Stimulated activated effector memory CD8-positive, alpha-beta T cell treated with anti-CD3 and anti-CD28 coated beads, Interleukin-12 subunit alpha, Interleukin-12 subunit beta, amount 100 ng/mL, for 72 hours (primary cell): ENCODE data around the gene GUCY2C.
A peak's percentile ranks its signal among the peaks of the same experiment; 100 is the strongest.

Experiments used
- ATAC-seq: fragments of 150-1000 bp; cut with Tn5 transposase; 2 replicates; pipeline ENCODE4 v1.10.0; 2021
- DNase-seq, 2 donors: peaks; one replicate each; pipeline ENCODE4 v3.0.0; 2021 to 2022; ENCODE audit warnings: low spot score in 2 of 2
- H3K27ac Mint-ChIP-seq: one replicate; pipeline ENCODE4 v1.8.0; 2022; ENCODE audit warnings: mild to moderate bottlenecking, mixed read lengths
- H3K36me3 Mint-ChIP-seq: one replicate; pipeline ENCODE4 v1.8.0; 2022; ENCODE audit warnings: mild to moderate bottlenecking, mixed read lengths
- H3K4me1 Mint-ChIP-seq: one replicate; pipeline ENCODE4 v1.8.0; 2022; ENCODE audit warnings: mixed read lengths
- H3K4me3 Mint-ChIP-seq: one replicate; pipeline ENCODE4 v1.8.0; 2022; ENCODE audit warnings: mild to moderate bottlenecking, mixed read lengths
- H3K9me3 Mint-ChIP-seq: one replicate; pipeline ENCODE4 v1.8.0; 2022; ENCODE audit warnings: mixed read lengths

GUCY2C gene

GRCh38 chr12:14655284-14655683 lies 41.1 kb downstream of the GUCY2C start:
- no peaks in the 10 kb centered on the region for H3K36me3 Mint-ChIP-seq
- no peak overlapping the region for H3K4me3 Mint-ChIP-seq
- ATAC-seq (no peak), DNase-seq (no peak)
- H3K4me1 Mint-ChIP-seq = peaks cover 8% of the 10 kb centered on the region
- H3K9me3 Mint-ChIP-seq = no peaks in the 10 kb centered on the region
- H3K27ac Mint-ChIP-seq = no peak overlapping the region

GRCh38 chr12:14654842-14655241 lies 41.6 kb downstream of the GUCY2C start:
- no peak overlapping the region for H3K27ac Mint-ChIP-seq
- no peaks in the 10 kb centered on the region for H3K36me3 Mint-ChIP-seq
- DNase-seq (no peak), ATAC-seq (peak; percentile 42)
- no peaks in the 10 kb centered on the region for H3K9me3 Mint-ChIP-seq
- H3K4me1 Mint-ChIP-seq = peaks cover 8% of the 10 kb centered on the region
- no peak overlapping the region for H3K4me3 Mint-ChIP-seq

- Mint-ChIP-seq H3K4me3 (no peak overlapping the region), H3K9me3 (no peaks in the 10 kb centered on the region), H3K27ac (peak overlapping the region; percentile 30), H3K4me1 (peaks cover 8% of the 10 kb centered on the region), H3K36me3 (no peaks in the 10 kb centered on the region)
- DNase-seq (no peak), ATAC-seq (peak; percentile 28)
These were observed 42.0 kb downstream of the GUCY2C start for GRCh38 chr12:14654416-14654815.

GRCh38 chr12:14652483-14652882 lies 43.9 kb downstream of the GUCY2C start:
- DNase-seq (no peak), ATAC-seq (no peak)
- Mint-ChIP-seq H3K36me3 (no peaks in the 10 kb centered on the region), H3K27ac (no peak overlapping the region), H3K9me3 (no peaks in the 10 kb centered on the region), H3K4me1 (peaks cover 8% of the 10 kb centered on the region), H3K4me3 (no peak overlapping the region)

- Mint-ChIP-seq H3K36me3 (no peaks in the 10 kb centered on the region), H3K4me1 (peaks cover 8% of the 10 kb centered on the region), H3K4me3 (no peak overlapping the region), H3K9me3 (no peaks in the 10 kb centered on the region), H3K27ac (no peak overlapping the region)
- ATAC-seq = no peak
- no peak for DNase-seq
These were observed 45.0 kb downstream of the GUCY2C start for GRCh38 chr12:14651371-14651770.

- Mint-ChIP-seq H3K36me3 (no peaks in the 10 kb centered on the region), H3K27ac (no peak overlapping the region), H3K4me3 (no peak overlapping the region), H3K4me1 (peaks cover 8% of the 10 kb centered on the region), H3K9me3 (no peaks in the 10 kb centered on the region)
- ATAC-seq = no peak
- DNase-seq = no peak
These were observed 45.6 kb downstream of the GUCY2C start for GRCh38 chr12:14650789-14651188.

- no peaks in the 10 kb centered on the region for H3K9me3 Mint-ChIP-seq
- H3K36me3 Mint-ChIP-seq = no peaks in the 10 kb centered on the region
- H3K4me1 Mint-ChIP-seq = peaks cover 18% of the 10 kb centered on the region
- H3K4me3 Mint-ChIP-seq = no peak overlapping the region
- DNase-seq = no peak
- H3K27ac Mint-ChIP-seq = no peak overlapping the region
- no peak for ATAC-seq
These were observed 49.2 kb downstream of the GUCY2C start for GRCh38 chr12:14647028-14647750.

GRCh38 chr12:14643251-14643650 lies 53.1 kb downstream of the GUCY2C start:
- Mint-ChIP-seq H3K9me3 (no peaks in the 10 kb centered on the region), H3K4me1 (peaks cover 18% of the 10 kb centered on the region), H3K36me3 (no peaks in the 10 kb centered on the region), H3K27ac (peak overlapping the region; percentile 41), H3K4me3 (peak overlapping the region; percentile 18)
- DNase-seq = no peak
- peak; percentile 61 for ATAC-seq

GRCh38 chr12:14638066-14638465 lies 58.3 kb downstream of the GUCY2C start:
- Mint-ChIP-seq H3K36me3 (no peaks in the 10 kb centered on the region), H3K9me3 (peaks cover 5% of the 10 kb centered on the region), H3K4me1 (peaks cover 8% of the 10 kb centered on the region), H3K4me3 (no peak overlapping the region), H3K27ac (no peak overlapping the region)
- ATAC-seq (no peak), DNase-seq (no peak)

- no peaks in the 10 kb centered on the region for H3K4me1 Mint-ChIP-seq
- H3K36me3 Mint-ChIP-seq = no peaks in the 10 kb centered on the region
- DNase-seq = no peak
- peaks cover 5% of the 10 kb centered on the region for H3K9me3 Mint-ChIP-seq
- ATAC-seq = no peak
- no peak overlapping the region for H3K27ac Mint-ChIP-seq
- no peak overlapping the region for H3K4me3 Mint-ChIP-seq
These were observed 60.6 kb downstream of the GUCY2C start for GRCh38 chr12:14635776-14636175.

GRCh38 chr12:14630793-14631192 lies 65.6 kb downstream of the GUCY2C start:
- Mint-ChIP-seq H3K9me3 (no peaks in the 10 kb centered on the region), H3K36me3 (no peaks in the 10 kb centered on the region), H3K27ac (no peak overlapping the region), H3K4me3 (no peak overlapping the region), H3K4me1 (no peaks in the 10 kb centered on the region)
- ATAC-seq (no peak), DNase-seq (no peak)

GRCh38 chr12:14629832-14630710 lies 66.3 kb downstream of the GUCY2C start:
- H3K36me3 Mint-ChIP-seq = no peaks in the 10 kb centered on the region
- H3K27ac Mint-ChIP-seq = no peak overlapping the region
- no peaks in the 10 kb centered on the region for H3K9me3 Mint-ChIP-seq
- H3K4me3 Mint-ChIP-seq = no peak overlapping the region
- ATAC-seq (peak; percentile 91), DNase-seq (peak; percentile 29 to 64)
- no peaks in the 10 kb centered on the region for H3K4me1 Mint-ChIP-seq

- no peak overlapping the region for H3K4me3 Mint-ChIP-seq
- no peaks in the 10 kb centered on the region for H3K36me3 Mint-ChIP-seq
- DNase-seq = no peak
- no peak for ATAC-seq
- no peaks in the 10 kb centered on the region for H3K9me3 Mint-ChIP-seq
- H3K4me1 Mint-ChIP-seq = no peaks in the 10 kb centered on the region
- H3K27ac Mint-ChIP-seq = no peak overlapping the region
These were observed 67.6 kb downstream of the GUCY2C start for GRCh38 chr12:14628771-14629170.

- ATAC-seq = peak; percentile 24
These were observed 74.6 kb downstream of the GUCY2C start for GRCh38 chr12:14621826-14622225.

GRCh38 chr12:14619741-14620501 lies 76.5 kb downstream of the GUCY2C start:
- Mint-ChIP-seq H3K9me3 (no peaks in the 10 kb centered on the region), H3K36me3 (no peaks in the 10 kb centered on the region), H3K27ac (no peak overlapping the region), H3K4me3 (no peak overlapping the region), H3K4me1 (no peaks in the 10 kb centered on the region)
- DNase-seq = no peak
- ATAC-seq = no peak

More at GRCh38 chr12:14621826-14622225, 74.6 kb downstream of the GUCY2C start:
- no peak for DNase-seq
- H3K4me3 Mint-ChIP-seq = no peak overlapping the region
- H3K4me1 Mint-ChIP-seq = no peaks in the 10 kb centered on the region
- no peak overlapping the region for H3K27ac Mint-ChIP-seq
- no peaks in the 10 kb centered on the region for H3K36me3 Mint-ChIP-seq
- H3K9me3 Mint-ChIP-seq = no peaks in the 10 kb centered on the region
